SK-N-SH (cell line): ENCODE data around the gene RERGL. TPM values are rescaled to one million over a fixed set of nuclear protein-coding genes. Genes with fewer than 3 reads are reported as not detected.
"Not testable (repeated sequence)": the region's sequence is repeated elsewhere in the genome, so short reads cannot be mapped to it uniquely, and the experiment has no call there.

Source experiments
- CTCF ChIA-PET: fragments of 300-600, 350-600 bp; formaldehyde crosslinking; extraction: SDS; loops from one replicate; lab custom pipeline; 2021; lab: Yijun Ruan, JAX
- POLR2A ChIA-PET: fragments of 350-600 bp; sonication (Branson Sonifier 250); formaldehyde crosslinking; extraction: SDS; loops from one replicate; lab custom pipeline; 2020; ENCODE audit warnings: antibody characterized with exemption, inconsistent platforms; lab: Yijun Ruan, JAX
- DNase-seq: peaks from one replicate; pipeline ENCODE4 v3.0.0; 2012
- H2AFZ ChIP-seq: fragments of 200-600 bp; sonication (generic); 2 replicates; pipeline ENCODE4 v1.8.1; 2016; ENCODE audit warnings: antibody characterized with exemption, mild to moderate bottlenecking, low read depth
- H3F3A ChIP-seq: fragments of 200-600 bp; sonication (generic); replicated peaks from 2 replicates; pipeline ENCODE3; 2016; ENCODE audit warnings: antibody characterized with exemption, mild to moderate bottlenecking; ENCODE audit not compliant: insufficient read depth
- H3K27ac ChIP-seq, 2 experiments: fragments of 200-500 bp in 1 of 2; fragments of 200-600 bp in 1 of 2; sonication (Bioruptor generic) in 1 of 2; sonication (generic), shearing (Covaris generic) in 1 of 2; 2 replicates each; pipeline versions ENCODE4 v1.5.1 to v1.6.1; 2014 to 2016; ENCODE audit warnings: low read depth in 2 of 2, inconsistent platforms in 1 of 2, low read length in 1 of 2, mild to moderate bottlenecking in 1 of 2, mixed read lengths in 1 of 2
- H3K27me3 ChIP-seq: fragments of 200-600 bp; sonication (generic), shearing (Covaris generic); 2 replicates; pipeline ENCODE4 v1.6.1; 2016; ENCODE audit warnings: mixed run types; ENCODE audit not compliant: insufficient read depth
- H3K36me3 ChIP-seq, 2 experiments: fragments of 200-500 bp in 1 of 2; fragments of 200-600 bp in 1 of 2; sonication (Bioruptor generic) in 1 of 2; sonication (generic) in 1 of 2; replicated peaks in 1 of 2; 2 replicates each; pipeline versions ENCODE3 to v1.5.1; 2014 to 2016; ENCODE audit warnings: low read length in 1 of 2, mild to moderate bottlenecking in 1 of 2; ENCODE audit not compliant: insufficient read depth in 2 of 2, control insufficient read depth in 1 of 2
- H3K4me1 ChIP-seq, 2 experiments: fragments of 200-500 bp in 1 of 2; fragments of 200-600 bp in 1 of 2; sonication (Bioruptor generic) in 1 of 2; sonication (generic), shearing (Covaris generic) in 1 of 2; 2 replicates each; pipeline versions ENCODE4 v1.5.1 to v1.6.1; 2014 to 2016; ENCODE audit warnings: low read depth in 1 of 2, low read length in 1 of 2, mixed run types in 1 of 2; ENCODE audit not compliant: insufficient read depth in 2 of 2, control insufficient read depth in 1 of 2
- H3K4me2 ChIP-seq: fragments of 200-600 bp; sonication (generic), shearing (Covaris generic); 2 replicates; pipeline ENCODE4 v1.6.1; 2017; ENCODE audit warnings: mixed run types
- H3K4me3 ChIP-seq, 2 experiments: fragments of 200-500 bp in 1 of 2; fragments of 200-600 bp in 1 of 2; sonication (Bioruptor generic) in 1 of 2; sonication (generic), shearing (Covaris generic) in 1 of 2; 2 replicates each; pipeline versions ENCODE4 v1.5.1 to v1.8.1; 2014 to 2016; ENCODE audit warnings: low read depth in 2 of 2, inconsistent platforms in 1 of 2, low read length in 1 of 2, mild to moderate bottlenecking in 1 of 2, mixed read lengths in 1 of 2, moderate library complexity in 1 of 2
- H3K79me2 ChIP-seq: fragments of 200-600 bp; sonication (generic); 2 replicates; pipeline ENCODE4 v1.8.1; 2017; ENCODE audit warnings: mild to moderate bottlenecking; ENCODE audit not compliant: insufficient read depth
- H3K9ac ChIP-seq: fragments of 200-600 bp; sonication (generic); 2 replicates; pipeline ENCODE4 v1.6.1; 2017; ENCODE audit warnings: mixed run types
- H3K9me2 ChIP-seq: fragments of 200-600 bp; sonication (generic); 2 replicates; pipeline ENCODE4 v1.6.1; 2017; ENCODE audit warnings: mixed run types
- H3K9me3 ChIP-seq: fragments of 200-600 bp; sonication (generic); 2 replicates; pipeline ENCODE4 v1.6.1; 2017; ENCODE audit warnings: mixed run types, mild to moderate bottlenecking, moderate library complexity
- H4K20me1 ChIP-seq: fragments of 200-600 bp; sonication (generic); 2 replicates; pipeline ENCODE4 v1.6.1; 2017; ENCODE audit warnings: mild to moderate bottlenecking, mixed run types; ENCODE audit not compliant: insufficient read depth
- GATA2 ChIP-seq: sonication (generic); formaldehyde crosslinking; IDR thresholded peaks from 2 replicates; pipeline ENCODE4 v1.5.0; 2020; ENCODE audit warnings: mild to moderate bottlenecking, missing genetic modification reagents
- JUND ChIP-seq: IDR thresholded peaks from 2 replicates; pipeline ENCODE4 v1.4.0; 2012
- MXI1 ChIP-seq: IDR thresholded peaks from 2 replicates; pipeline ENCODE4 v1.6.1; 2012; ENCODE audit warnings: mild to moderate bottlenecking, low read depth, low read length, improper control_type of control experiment
- NRF1 ChIP-seq: IDR thresholded peaks from 2 replicates; pipeline ENCODE4 v1.6.1; 2012; ENCODE audit warnings: low read depth, mild to moderate bottlenecking, low read length
- RCOR1 ChIP-seq: fragments of 150-350 bp; IDR thresholded peaks from 2 replicates; pipeline ENCODE4 v1.6.1; 2017; ENCODE audit warnings: antibody characterized with exemption, low read length
- TCF12 ChIP-seq: IDR thresholded peaks from 2 replicates; pipeline ENCODE4 v1.4.0; 2012
- USF2 ChIP-seq: fragments of 150-350 bp; IDR thresholded peaks from 2 replicates; pipeline ENCODE4 v1.6.1; 2017; ENCODE audit warnings: antibody characterized with exemption, low read length, low read depth, borderline replicate concordance
- WGBS: methylation state at CpG from one replicate; pipeline ENCODE4 v1.1.6; 2017; ENCODE audit warnings: low lambda C conversion rate; 5-methylcytosine and 5-hydroxymethylcytosine counted together
- polyA plus RNA-seq, 3 experiments: library from polyadenylated mRNA; depleted of rRNA; stranded (reverse); fragments of >200 nt; gene quantifications; 2 replicates each; pipeline ENCODE4 v1.2.3, GENCODE V29; 2012

Gene RERGL
- polyA plus RNA-seq, 1 of the 3 experiments (the other 2 are of a cell fraction), result 0.13 TPM

GRCh38 chr12:18045446-18045992 is 44.5 kb downstream of the RERGL start:
- TF ChIP-seq MXI1, result no peak
- TF ChIP-seq GATA2 (CRISPR knock-in tag), result no peak
- TF ChIP-seq USF2, result no peak
- no peak for TF ChIP-seq TCF12
- TF ChIP-seq NRF1, result no peak
- TF ChIP-seq RCOR1, result no peak
- TF ChIP-seq JUND, result no peak
- Histone ChIP-seq H3K27me3 (no peaks in the 10 kb centered on the region), H3K79me2 (no peaks in the 10 kb centered on the region), H3K9me2 (no peaks in the 10 kb centered on the region), H3K36me3 (no peaks in the 10 kb centered on the region), H3K4me1 (no peaks in the 10 kb centered on the region), H3K9ac (no peak overlapping the region), H3K4me2 (no peak overlapping the region; the same call in 1 of the 2 replicates), H3K4me3 (no peak overlapping the region), H2AFZ (peak overlapping the region; percentile 35; the same call in 1 of the 2 replicates), H3K27ac (no peak overlapping the region), H3K9me3 (no peaks in the 10 kb centered on the region; the same call in 1 of the 2 replicates), H3F3A (no peaks in the 10 kb centered on the region), H4K20me1 (no peaks in the 10 kb centered on the region)
- POLR2A ChIA-PET, result no interaction called here
- no peak for DNase-seq
- 20% methylated on average over 7 of the region's 7 CpGs for WGBS
- CTCF ChIA-PET, result no interaction called here

- H3K27ac ChIP-seq, H3K79me2 ChIP-seq, H3K27me3 ChIP-seq, H3K36me3 ChIP-seq, H3K9me3 ChIP-seq, H4K20me1 ChIP-seq, POLR2A ChIA-PET, H3K4me3 ChIP-seq, H3K9ac ChIP-seq, H3K4me1 ChIP-seq, H2AFZ ChIP-seq, H3K9me2 ChIP-seq, CTCF ChIA-PET, H3F3A ChIP-seq, H3K4me2 ChIP-seq, DNase-seq: not testable (repeated sequence)
- 38% methylated on average over 6 of the region's 27 CpGs for WGBS
Measured at GRCh38 chr12:18040060-18040742, 49.8 kb downstream of the RERGL start.

Other genes starting within 250 kb of the RERGL start
- gene PIK3C2G, start 171.3 kb upstream of the RERGL start, polyA plus RNA-seq (2012; rRNA removed), result 0.02 and 0.08 TPM in 2 replicates